HG02938 (cell line): Measurements from ENCODE around the gene RSPH1.
A peak's percentile ranks its signal among the peaks of the same experiment; 100 is the strongest.

Experiments
- ATAC-seq: cut with Tn5 transposase; IDR thresholded peaks from one replicate; pipeline ENCODE4 v1.9.1; 2021; ENCODE audit warnings: mild to moderate bottlenecking, moderate library complexity; ENCODE audit not compliant: unreplicated experiment

Gene RSPH1

GRCh38 chr21:42532466-42533181 is 36.6 kb upstream of the RSPH1 start:
- no peak for ATAC-seq

GRCh38 chr21:42531771-42532170 is 35.7 kb upstream of the RSPH1 start:
- ATAC-seq, result no peak

DNA sequence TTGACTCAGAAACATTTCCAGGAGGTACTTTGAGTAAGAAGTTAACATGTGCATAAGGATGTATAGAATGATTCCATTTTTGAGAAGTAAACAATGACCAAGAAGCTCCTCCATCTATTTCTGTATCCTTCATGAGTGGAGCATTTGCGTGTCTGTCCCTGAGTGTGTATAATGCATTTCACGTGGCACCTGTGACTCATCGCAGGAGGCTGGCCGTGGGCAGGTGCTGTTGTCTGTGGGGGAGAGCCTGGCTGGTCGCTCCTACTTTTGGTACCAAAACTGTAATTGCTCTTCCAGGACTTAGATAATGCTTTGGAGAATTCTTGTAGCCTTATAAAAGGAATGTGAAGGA is 34.1 kb upstream of the RSPH1 start:
- ATAC-seq, result no peak

DNA sequence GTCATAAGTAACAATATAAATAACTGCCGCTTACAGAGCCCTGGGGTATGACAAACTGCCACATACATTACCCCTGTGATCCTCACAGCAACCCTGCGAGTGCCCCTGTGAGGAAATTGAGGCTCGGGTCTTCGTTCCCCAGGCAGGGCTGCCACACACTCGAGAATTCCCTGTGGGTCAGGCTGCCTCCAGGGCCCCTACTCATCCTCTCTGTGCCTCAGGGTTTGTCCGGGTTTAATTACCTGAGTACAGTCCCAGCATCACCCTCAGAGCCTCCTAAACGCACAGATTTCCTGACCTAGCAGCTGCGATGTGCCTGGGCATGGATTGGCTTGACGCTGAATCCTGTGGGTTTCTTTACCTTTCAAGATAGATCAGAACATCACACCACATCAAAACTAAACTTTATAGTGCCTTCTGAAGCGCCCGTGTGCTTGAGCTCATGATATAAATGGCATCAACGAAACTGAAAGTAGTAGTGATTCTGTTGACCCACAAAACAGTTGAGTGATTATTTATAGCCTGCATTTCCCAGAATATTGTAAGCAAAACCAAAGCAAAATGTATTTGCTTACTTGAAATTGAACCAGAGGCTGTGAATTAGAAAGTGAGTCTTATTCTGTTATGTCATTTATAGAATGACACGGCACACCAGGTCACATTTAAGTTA is 31.6 kb upstream of the RSPH1 start:
- ATAC-seq, result no peak

- no peak for ATAC-seq
These were observed 31.1 kb upstream of the RSPH1 start for GRCh38 chr21:42527127-42527488.

- ATAC-seq, result no peak
These were observed 30.3 kb upstream of the RSPH1 start for GRCh38 chr21:42526379-42526727.

- ATAC-seq, result no peak
These were observed 29.8 kb upstream of the RSPH1 start for GRCh38 chr21:42525676-42526378.

DNA sequence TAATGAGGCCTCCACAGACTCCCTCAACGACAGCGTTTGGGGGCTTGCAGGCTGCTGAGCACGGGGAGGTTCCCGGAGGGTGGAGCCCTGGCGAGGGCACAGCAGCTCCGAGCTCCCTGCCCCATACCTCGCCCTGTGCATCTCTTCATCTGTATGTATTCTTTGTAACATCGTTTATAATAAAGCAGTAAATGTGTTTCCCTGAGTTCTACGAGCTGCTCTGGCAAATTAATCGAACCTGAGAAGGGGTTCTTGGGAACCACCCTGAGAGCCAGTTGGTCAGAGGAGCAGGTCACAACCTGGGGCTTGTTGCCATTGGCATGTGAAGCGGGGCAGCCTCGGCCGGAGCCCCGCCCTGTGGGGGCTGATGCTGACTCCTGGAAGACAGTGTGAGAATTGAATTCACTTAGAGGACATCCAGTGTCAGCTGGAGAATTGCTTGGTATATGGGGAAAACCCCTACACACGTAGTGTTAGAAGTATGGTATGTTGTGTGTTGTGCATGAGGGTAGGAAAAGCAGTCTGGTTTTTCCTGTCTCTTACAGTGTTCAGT is 29.1 kb upstream of the RSPH1 start:
- ATAC-seq, result peak; percentile 12

- ATAC-seq, result peak; percentile 69
These were observed 28.5 kb upstream of the RSPH1 start for GRCh38 chr21:42524341-42525028.

- ATAC-seq, result no peak
These were observed 27.9 kb upstream of the RSPH1 start for GRCh38 chr21:42523941-42524340.

GRCh38 chr21:42523211-42523610 is 27.2 kb upstream of the RSPH1 start:
- no peak for ATAC-seq

- no peak for ATAC-seq
These were observed 26.7 kb upstream of the RSPH1 start for GRCh38 chr21:42522771-42523170.

- ATAC-seq, result no peak
These were observed 26.2 kb upstream of the RSPH1 start for GRCh38 chr21:42522271-42522670.

DNA sequence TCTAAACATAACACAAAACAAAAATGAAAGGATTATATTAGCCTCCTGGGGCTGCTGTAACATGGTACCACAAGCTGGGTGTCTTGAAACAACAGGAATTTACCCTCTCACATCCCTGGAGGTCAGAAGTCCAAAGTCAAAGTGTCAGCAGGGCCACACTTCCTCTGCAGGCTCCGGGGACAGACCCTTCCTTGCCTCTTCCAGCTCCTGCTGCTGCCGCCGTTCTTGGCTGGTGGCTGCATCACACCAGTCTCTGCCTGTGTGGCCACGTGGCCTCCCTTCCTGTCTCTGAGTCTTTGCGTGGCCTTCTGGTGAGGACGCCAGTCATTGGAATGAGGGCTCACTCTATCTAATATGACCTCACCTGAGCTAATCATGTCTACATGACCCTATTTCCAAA is 25.8 kb upstream of the RSPH1 start:
- ATAC-seq, result no peak

DNA sequence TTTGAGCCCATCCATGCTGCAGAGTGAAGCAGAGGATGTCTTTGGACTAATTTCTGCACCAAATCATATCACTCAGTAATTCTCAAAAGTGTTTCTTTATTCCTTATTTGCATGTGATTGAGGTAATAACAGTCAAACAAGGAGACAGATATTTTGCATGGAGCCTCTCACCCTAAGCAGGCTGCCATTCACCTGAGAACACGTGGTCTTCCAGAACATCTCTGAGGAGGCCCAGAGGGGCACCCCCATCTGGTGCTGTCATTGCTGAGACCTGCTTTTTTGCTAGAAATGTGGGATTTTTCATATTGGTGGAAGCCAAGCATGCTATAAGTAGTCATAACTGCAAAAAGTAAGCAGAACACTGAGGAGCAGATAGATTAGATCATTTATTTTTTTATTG is 25.4 kb upstream of the RSPH1 start:
- no peak for ATAC-seq

DNA sequence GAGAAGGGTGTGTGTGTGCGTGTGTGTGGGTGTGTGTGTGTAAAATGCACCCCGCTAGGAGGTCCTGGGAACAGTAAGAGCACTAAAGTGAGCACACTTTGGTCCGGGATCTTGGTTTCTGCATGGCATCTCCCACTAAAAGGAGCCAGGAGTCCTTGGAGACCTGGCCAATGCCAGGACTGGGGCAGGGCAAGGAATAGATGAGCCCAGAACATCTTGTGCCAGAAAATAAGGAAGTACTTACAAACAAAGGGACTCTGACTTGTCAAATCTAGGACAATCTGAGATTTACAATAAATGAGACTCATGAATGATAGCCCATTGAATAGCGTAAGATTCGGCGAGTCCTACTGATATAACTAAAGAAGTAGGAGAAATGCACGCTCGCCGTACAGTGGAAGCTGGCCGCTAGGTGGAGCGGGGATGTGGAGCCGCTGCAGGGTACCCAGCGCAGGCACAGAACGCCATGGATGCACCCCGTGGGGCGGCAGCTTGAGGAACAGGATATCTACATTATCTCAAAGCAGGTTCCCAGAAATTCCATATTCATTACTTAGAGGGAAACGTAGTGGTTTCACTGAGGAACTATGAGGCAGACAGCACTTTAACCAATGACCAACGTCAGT is 24.7 kb upstream of the RSPH1 start:
- ATAC-seq, result no peak

DNA sequence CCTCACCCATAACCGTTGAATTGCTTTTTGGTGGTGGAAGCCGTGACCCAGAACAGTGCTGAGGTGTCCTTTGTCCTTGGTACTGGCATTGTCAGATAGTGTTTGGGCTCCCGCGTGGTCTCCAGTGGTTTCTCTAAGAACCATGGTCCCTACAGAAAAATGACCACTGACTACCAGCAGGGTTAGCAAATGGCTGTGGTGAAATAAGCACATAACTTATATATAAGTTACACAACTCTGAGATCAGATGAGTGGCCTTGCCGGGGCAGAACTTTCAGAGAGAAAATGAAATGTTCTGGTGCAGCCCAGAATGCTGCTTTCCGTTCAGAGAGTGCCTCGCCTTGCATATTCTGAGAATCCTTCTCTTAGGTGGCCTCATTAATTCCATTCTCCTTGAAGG is 22.6 kb upstream of the RSPH1 start:
- no peak for ATAC-seq

DNA sequence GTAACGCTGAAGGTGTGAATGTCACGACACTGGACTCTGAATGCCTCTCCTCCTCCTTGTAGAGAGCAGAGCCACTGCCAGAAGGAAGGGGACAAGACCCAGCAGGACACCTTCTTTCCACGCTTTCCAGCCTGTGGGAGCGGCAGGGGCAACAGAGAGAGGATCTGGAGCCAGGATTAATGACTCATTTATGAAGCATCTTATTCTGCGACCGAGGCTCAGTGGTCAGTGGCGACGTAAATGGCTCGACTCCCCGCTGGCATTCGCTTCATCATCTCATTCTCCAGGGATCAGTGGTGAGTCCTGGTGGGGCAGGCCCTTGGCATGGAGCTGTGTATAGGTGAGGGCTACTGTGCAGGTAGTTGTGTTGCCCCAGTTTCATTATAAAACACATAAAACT is 22.2 kb upstream of the RSPH1 start:
- no peak for ATAC-seq

DNA sequence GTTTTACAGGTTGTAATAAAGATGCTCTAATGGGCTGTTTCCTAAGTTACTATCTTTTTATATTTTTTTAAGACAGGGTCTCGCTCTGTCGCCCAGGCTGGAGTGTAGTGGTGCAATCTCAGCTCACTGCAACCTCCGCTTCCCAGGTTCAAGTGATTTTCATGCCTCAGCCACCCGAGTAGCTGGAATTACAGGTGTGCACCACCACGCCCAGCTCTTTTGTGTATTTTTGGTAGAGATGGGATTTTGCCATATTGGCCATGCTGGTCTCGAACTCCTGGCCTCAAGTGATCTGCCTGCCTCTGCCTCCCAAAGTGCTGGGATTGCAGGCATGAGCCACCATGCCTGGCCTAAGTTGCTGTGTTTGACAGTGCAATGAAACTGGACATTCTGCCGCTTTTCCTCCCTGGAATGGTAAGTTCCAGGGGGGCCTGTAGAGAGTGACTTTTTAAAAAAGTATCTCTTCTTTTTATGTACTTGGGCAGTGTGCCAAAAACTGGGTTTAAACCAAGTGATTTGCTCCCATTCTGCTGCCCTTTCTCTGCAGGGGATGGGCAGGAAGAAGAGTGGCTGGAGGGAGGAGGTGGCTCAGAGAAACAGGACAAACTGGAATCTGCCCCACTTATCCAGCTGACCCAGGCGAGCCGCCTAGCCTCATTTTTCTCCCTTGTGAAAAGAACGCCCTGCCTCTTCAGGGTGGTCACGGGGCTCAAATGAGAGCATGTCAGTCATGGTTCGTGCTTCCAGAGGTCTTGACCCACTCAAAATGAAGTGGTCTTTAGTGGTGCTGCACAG is 19.9 kb upstream of the RSPH1 start:
- ATAC-seq, result no peak

DNA sequence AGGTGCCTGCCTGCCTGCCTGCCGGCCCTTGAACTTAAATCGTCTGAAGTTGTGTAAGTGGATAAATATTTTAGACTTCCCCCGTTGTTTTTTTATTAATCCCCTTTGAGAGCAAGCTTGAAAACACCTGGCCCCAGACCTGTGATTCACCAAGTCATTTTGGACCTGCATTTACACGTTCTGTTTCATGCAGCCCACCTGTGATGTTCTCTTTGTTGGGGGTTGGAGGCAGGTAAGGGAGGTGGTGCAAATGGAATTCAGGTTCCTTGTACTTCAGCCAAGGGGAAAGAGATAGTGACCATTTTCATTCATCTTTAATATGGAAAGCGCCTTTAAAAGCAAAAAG is 18.8 kb upstream of the RSPH1 start:
- ATAC-seq, result no peak
